ENCODE results near the gene RSU1.

Gene RSU1

DNA sequence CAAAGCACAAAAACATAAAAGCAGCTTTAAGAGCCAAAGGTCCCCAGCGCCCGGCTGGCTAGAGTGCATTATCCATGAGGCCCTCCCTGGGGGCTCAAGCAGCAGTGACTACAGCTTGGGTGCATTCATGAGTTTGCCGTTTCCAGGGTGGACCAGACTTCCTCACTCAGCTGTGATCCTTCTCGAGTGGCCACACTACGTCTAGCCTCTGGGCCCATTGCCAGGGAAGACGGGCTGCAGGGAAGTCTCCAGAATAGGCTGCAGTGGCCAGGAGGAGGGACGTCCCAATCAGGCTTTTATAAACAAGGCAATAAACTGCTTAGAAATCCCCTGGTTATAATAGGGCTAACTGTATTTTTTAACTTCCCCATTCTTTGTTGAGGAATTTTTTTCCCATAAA, 206.2 kb downstream of the RSU1 start:
- DNase-seq (ENCODE audit: low read depth in 3 of 3, low spot score in 1 of 3) = no peak

DNA sequence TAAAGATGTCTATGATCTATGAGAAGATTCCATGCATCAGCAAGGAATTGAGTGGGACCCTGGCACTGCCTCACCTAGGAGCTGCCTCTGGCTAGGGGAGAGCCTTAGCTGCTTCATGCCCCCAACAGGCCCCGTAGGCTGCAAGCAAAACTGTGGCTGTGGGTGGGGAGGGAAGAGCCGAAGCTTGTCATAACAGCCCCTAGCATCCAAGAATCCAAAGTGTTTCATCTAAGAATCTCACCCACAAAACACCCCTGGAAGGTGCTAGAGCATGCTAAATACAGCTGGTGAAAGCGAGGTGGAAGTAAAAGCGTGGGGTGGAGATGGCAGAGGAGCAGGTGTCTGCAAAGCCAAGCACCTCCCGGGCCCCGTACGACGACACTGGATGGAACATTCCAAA, 208.0 kb downstream of the RSU1 start:
- no peak for DNase-seq (ENCODE audit: low read depth in 3 of 3, low spot score in 1 of 3)

GRCh38 chr10:16606923-16607322, 210.3 kb downstream of the RSU1 start:
- no peak for DNase-seq (ENCODE audit: low read depth in 3 of 3, low spot score in 1 of 3)

GRCh38 chr10:16606421-16606820, 210.8 kb downstream of the RSU1 start:
- DNase-seq (ENCODE audit: low read depth in 3 of 3, low spot score in 1 of 3) = no peak

DNA sequence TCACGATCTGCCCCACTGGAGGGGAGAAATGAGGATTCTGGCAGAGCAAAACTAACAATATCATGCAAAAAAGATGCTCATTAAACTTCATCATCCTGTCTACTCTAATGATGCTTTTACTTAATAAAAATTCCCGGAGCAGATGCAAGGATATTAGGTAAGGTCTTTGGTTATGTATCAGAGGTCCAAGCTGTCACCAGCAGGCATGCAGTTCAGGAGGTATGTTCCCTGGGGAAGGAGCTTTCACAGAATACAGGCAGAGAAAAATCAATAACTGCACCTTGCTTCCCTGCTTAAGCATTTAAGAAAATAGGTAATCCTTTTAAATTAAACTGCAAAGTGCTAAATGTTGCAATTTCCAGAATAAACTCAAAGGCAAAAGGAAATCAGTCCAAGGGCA, 213.9 kb downstream of the RSU1 start:
- no peak for DNase-seq (ENCODE audit: low read depth in 3 of 3, low spot score in 1 of 3)

DNA sequence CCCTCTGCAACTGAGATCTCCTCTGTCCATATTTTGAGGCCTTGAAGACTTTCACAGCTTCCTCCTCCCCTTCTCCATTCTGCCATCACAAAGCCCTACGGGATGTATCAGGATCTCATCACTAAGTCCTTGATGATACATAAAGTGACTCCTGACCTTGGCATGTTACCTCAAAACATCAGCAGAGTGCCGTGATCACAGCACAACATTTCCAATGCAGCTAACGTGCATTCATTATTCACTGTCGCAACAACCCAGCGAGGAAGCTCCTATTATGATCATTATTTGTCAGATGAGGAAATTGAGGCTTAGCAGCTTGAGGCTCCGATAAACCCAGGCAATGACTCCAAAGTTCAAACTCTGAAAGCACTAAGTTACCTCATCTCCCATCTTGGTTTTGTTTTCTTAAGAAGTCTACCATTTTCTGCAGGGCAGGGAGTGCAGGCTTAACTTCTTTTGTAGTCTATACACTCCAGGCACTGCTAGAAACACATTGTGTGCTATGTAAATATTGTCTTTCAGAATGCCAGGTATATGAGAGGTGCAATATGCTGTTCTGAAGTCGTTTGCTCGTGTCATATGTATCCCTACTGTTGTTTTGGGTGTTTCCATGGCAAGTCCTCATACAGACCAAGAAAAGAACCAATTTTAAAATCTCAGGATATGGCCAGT, 215.0 kb downstream of the RSU1 start:
- DNase-seq (ENCODE audit: low read depth in 3 of 3, low spot score in 1 of 3) = no peak

GRCh38 chr10:16599662-16600061, 217.6 kb downstream of the RSU1 start:
- DNase-seq (ENCODE audit: low read depth in 3 of 3, low spot score in 1 of 3) = no peak

GRCh38 chr10:16597656-16598055, 219.6 kb downstream of the RSU1 start:
- no peak for DNase-seq (ENCODE audit: low read depth in 3 of 3, low spot score in 1 of 3)

DNA sequence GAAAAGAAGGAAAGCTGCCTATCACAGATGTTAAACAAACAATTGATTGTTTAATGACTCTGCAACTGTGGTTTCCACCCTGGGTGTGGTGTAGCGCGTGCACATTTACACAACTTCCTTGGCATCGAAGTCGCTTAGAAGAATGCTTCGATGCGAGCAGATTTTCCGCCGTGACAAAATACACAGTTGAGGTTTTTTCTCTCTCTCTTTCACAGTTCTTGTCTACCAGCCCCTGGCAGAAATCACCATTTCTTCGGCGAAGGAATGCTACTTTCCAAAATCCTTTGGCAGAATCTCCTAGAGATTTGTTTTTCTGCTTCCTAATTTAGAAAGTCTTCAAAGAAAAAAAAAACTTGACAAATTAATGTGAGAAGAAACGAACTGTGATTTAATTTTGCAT, 224.8 kb downstream of the RSU1 start:
- no peak for DNase-seq (ENCODE audit: low read depth in 3 of 3, low spot score in 1 of 3)

DNA sequence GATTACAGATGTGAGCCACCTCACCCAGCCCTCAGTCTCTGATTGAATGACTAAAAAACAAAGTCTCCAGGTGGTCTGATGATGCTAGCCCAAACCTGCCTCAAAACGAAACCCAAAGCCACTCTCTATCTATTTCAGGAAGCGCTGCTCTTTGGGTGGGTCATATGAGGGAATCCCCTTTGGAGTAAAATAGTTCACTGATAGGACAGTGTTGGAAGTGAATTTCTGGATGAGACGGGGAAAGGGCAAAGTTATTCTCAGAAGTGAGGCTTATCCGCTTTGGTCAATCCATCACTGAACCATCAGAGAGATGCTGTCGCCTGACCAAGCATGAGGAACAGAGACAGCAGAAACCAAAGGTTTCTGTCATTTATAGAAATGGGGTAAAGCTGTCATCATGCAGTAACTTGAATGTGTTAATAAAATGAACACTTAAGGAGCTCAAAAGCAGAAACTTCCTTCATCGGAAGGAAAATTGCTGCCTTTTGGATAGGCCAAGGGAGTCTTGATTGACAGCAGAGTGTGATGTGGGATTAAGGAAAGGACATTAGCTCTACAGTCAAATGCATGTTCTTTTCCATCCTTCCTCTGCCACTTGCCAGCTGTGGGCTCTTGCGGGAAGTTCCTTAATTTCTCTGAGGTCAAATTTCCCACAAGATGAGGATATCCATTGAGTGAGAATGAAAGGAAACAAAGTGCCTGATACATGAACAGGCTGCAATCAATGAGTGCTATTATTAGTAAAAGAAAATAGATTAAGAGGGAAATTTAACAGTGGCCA, 230.7 kb downstream of the RSU1 start:
- no peak for DNase-seq (ENCODE audit: low read depth in 3 of 3, low spot score in 1 of 3)

- no peak for DNase-seq (ENCODE audit: low read depth in 3 of 3, low spot score in 1 of 3)
These were observed 232.1 kb downstream of the RSU1 start for GRCh38 chr10:16585103-16585502.

DNA sequence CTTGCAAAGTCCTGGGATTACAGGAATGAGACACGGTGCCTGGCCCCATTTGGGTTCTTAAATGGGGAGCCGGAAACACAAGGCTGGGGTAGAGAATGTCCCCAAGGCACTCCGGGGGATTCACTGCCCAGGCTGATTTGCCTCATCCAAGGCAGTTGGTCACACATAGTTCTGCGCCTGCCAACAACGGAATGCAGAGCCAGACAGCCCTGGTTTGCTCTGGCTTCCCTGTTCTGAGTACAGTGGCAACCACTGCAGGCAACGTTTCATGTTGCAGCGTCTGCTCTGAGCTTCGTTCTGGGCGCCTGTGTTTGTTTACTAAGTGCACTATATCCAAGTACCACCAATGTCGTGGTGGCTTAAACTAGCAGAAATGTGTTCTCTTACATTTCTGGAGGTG, 233.8 kb downstream of the RSU1 start:
- DNase-seq (ENCODE audit: low read depth in 3 of 3, low spot score in 1 of 3) = no peak

GRCh38 chr10:16581202-16581601, 236.0 kb downstream of the RSU1 start:
- no peak for DNase-seq (ENCODE audit: low read depth in 3 of 3, low spot score in 1 of 3)

DNA sequence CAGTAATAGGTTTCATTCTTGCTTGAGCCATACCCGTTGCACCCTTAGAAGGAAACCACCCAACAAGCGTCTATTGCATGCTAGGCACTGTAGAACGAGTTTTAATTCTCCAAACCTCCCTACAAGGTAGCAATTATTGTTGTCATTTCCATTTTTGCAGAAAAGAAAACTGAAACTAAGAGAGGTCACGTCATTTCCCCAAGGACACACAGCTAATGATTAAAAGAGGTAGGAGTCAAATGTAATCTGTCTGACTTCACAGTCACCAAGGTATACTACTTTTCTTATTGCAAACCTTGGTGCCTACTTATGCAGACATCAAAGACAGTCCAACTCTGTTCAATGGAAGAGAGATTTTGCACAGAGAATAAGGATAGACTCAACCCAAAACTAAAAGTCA, 246.5 kb downstream of the RSU1 start:
- no peak for DNase-seq (ENCODE audit: low read depth in 3 of 3, low spot score in 1 of 3)

GRCh38 chr10:16566202-16566805, 250.9 kb downstream of the RSU1 start:
- no peak for DNase-seq (ENCODE audit: low read depth in 3 of 3, low spot score in 1 of 3)

DNA sequence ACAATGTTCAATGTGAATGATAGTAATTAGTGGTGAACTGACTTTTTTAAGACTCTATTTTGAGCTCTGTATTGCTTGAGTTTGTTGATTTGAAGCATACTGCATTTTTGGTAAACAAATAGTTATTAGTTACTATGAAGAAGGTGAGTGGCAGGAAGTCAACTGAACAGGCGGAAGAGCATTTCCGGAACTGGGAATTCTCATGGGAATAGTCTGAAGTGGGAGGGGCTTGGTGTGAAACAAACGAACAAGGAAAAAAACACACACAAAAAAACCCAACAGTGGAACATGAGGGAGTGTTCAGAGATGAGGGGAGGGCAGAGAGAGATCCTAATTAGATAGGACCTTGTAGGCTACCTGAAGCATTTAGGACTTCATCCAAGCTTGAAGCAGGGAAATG, 251.6 kb downstream of the RSU1 start:
- DNase-seq (ENCODE audit: low read depth in 3 of 3, low spot score in 1 of 3) = no peak

- DNase-seq (ENCODE audit: low read depth in 3 of 3, low spot score in 1 of 3) = no peak
These were observed 254.3 kb downstream of the RSU1 start for GRCh38 chr10:16562891-16563290.

DNA sequence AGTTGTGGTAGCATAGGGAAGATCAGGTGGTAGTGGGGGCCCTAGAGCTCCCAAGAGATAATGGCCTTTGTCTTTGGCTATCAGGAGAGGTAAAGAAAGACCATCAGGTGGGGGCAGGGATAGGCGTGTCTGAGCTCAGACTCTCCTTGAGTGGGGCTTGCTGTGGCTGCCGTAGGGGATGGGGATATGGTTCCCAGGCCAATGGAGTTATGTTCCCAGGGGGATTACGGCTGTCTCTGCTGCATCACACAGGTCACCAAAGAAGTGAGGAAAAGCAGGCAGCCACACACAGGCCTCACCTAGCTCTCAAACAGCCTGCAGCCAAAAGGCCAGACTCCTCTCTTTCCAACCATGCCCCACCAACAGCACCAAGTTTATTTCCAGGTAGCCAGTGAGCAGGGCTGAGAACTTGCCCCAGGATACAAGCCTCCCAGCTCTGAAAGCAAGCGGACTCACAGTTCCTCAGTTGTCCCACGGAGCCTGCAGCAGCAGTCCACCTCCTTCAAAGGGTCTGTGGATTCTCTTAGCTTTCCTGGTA, 257.9 kb downstream of the RSU1 start:
- DNase-seq (ENCODE audit: low read depth in 3 of 3, low spot score in 1 of 3) = no peak

DNA sequence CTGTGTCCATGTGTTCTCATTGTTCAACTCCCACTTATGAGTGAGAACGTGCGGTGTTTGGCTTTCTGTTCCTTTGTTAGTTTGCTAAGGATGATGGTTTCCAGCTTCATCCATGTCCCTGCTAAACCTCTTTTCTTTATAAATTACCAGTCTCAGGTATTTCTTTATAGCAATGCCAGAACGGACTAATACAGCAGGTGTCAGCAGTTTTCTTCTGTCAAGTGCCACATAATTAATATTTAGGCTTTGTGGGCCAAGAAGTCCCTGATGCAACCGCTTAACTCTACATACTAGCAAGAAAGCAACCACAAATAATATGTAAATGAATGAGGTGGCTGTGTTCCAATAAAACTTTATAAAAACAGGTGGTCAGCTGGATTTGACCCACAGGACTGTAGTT, 269.3 kb downstream of the RSU1 start:
- no peak for DNase-seq (ENCODE audit: low read depth in 3 of 3, low spot score in 1 of 3)

GRCh38 chr10:16545116-16545736, 272.0 kb downstream of the RSU1 start:
- DNase-seq (ENCODE audit: low read depth in 3 of 3, low spot score in 1 of 3) = no peak

DNA sequence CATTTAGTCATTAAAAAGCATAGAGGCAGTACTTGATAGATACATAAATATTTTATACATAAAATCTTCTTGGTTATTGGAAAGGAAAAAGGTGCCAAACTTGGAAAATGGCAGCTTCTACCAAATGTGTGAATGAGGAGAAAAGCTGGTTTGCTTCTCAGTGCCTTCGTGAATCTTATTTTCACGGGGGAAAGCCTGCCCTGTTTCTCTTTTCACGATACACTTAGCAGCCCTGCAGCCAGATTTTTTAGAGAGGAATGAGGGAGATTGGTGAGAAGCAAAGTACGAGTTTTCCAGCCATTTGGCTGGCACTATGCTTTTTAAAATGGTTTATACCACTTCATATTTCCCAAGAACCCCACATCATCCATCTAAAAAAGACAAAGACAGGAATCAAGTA, 272.6 kb downstream of the RSU1 start:
- DNase-seq (ENCODE audit: low read depth in 3 of 3, low spot score in 1 of 3) = no peak

GRCh38 chr10:16544099-16544498, 273.1 kb downstream of the RSU1 start:
- no peak for DNase-seq (ENCODE audit: low read depth in 3 of 3, low spot score in 1 of 3)
